GM19452 (cell line): ENCODE results near the gene NUP214.
"Not testable (repeated sequence)": the region's sequence is repeated elsewhere in the genome, so short reads cannot be mapped to it uniquely, and the experiment has no call there.

ENCODE experiments used
- ATAC-seq: cut with Tn5 transposase; IDR thresholded peaks from one replicate; pipeline ENCODE4 v1.9.1; 2021; ENCODE audit not compliant: unreplicated experiment

Gene NUP214

GRCh38 chr9:131096269-131097125, 28.9 kb upstream of the NUP214 start, which contains the start of gene AIF1L:
AIF1L (plus strand) TSS chr9:131096531; CDS start chr9:131096630, 99 bp downstream.
- no peak for ATAC-seq

- ATAC-seq = no peak
Measured at GRCh38 chr9:131097126-131097947, 28.0 kb upstream of the NUP214 start.

GRCh38 chr9:131097948-131098278, 27.5 kb upstream of the NUP214 start:
- no peak for ATAC-seq

GRCh38 chr9:131098391-131099101, 26.8 kb upstream of the NUP214 start:
- no peak for ATAC-seq

GRCh38 chr9:131099102-131099606, 26.2 kb upstream of the NUP214 start:
- ATAC-seq = no peak

GRCh38 chr9:131099845-131100244, 25.5 kb upstream of the NUP214 start:
- ATAC-seq = not testable (repeated sequence)

GRCh38 chr9:131100445-131100844, 24.9 kb upstream of the NUP214 start:
- no peak for ATAC-seq

GRCh38 chr9:131101207-131101964, 24.0 kb upstream of the NUP214 start:
- no peak for ATAC-seq

- ATAC-seq = no peak
Measured at GRCh38 chr9:131103024-131103423, 22.4 kb upstream of the NUP214 start.

- ATAC-seq = no peak
Measured at GRCh38 chr9:131103535-131103934, 21.9 kb upstream of the NUP214 start.

GRCh38 chr9:131104016-131104740, 21.2 kb upstream of the NUP214 start:
- ATAC-seq = no peak

- no peak for ATAC-seq
Measured at GRCh38 chr9:131105952-131106351, 19.4 kb upstream of the NUP214 start.

- no peak for ATAC-seq
Measured at GRCh38 chr9:131107760-131108159, 17.6 kb upstream of the NUP214 start.

GRCh38 chr9:131111186-131111853, 14.1 kb upstream of the NUP214 start:
- no peak for ATAC-seq

- ATAC-seq = no peak
Measured at GRCh38 chr9:131111854-131112311, 13.5 kb upstream of the NUP214 start.

- ATAC-seq = no peak
Measured at GRCh38 chr9:131112374-131113154, 12.8 kb upstream of the NUP214 start.

GRCh38 chr9:131113655-131114054, 11.7 kb upstream of the NUP214 start:
- no peak for ATAC-seq

GRCh38 chr9:131114084-131114535, 11.3 kb upstream of the NUP214 start:
- ATAC-seq = no peak
